Stimulated activated CD8-positive, alpha-beta memory T cell treated with anti-CD3 and anti-CD28 coated beads, Interleukin-4, amount 100 ng/mL, for 1 hour (primary cell): ENCODE data around the gene KAZALD1.

Source experiments
- DNase-seq, 2 donors: peaks; one replicate each; pipeline ENCODE4 v3.0.0-alpha.2; 2020; ENCODE audit warnings: low read depth in 2 of 2, low spot score in 1 of 2

KAZALD1 gene

GRCh38 chr10:101061624-101062231 is at the start of gene KAZALD1:
TSS of gene KAZALD1 (plus strand) at chr10:101061989. CDS start at chr10:101062593, 604 bp downstream.
- no peak for DNase-seq

GRCh38 chr10:101012525-101013364 is 49.0 kb upstream of the KAZALD1 start:
- DNase-seq: peak in 1 of 2 donors; percentile 61

- DNase-seq: no peak
Measured at GRCh38 chr10:101013365-101013825, 48.4 kb upstream of the KAZALD1 start.

- DNase-seq: peak; percentile 49 to 60
Measured at GRCh38 chr10:101014230-101014884, 47.4 kb upstream of the KAZALD1 start.

- no peak for DNase-seq
Measured at GRCh38 chr10:101014966-101015581, 46.7 kb upstream of the KAZALD1 start.

- no peak for DNase-seq
Measured at GRCh38 chr10:101015582-101015973, 46.2 kb upstream of the KAZALD1 start.

GRCh38 chr10:101016814-101017213 is 45.0 kb upstream of the KAZALD1 start:
- no peak for DNase-seq

GRCh38 chr10:101018118-101018599 is 43.6 kb upstream of the KAZALD1 start:
- DNase-seq: no peak

GRCh38 chr10:101018600-101019439 is 43.0 kb upstream of the KAZALD1 start:
- DNase-seq: no peak

- DNase-seq: no peak
Measured at GRCh38 chr10:101019440-101019703, 42.4 kb upstream of the KAZALD1 start.

- no peak for DNase-seq
Measured at GRCh38 chr10:101020427-101021075, 41.2 kb upstream of the KAZALD1 start.

- DNase-seq: no peak
Measured at GRCh38 chr10:101021239-101021638, 40.5 kb upstream of the KAZALD1 start.

GRCh38 chr10:101021692-101022251 is 40.0 kb upstream of the KAZALD1 start:
- DNase-seq: no peak

GRCh38 chr10:101022967-101023705 is 38.7 kb upstream of the KAZALD1 start:
- no peak for DNase-seq

- no peak for DNase-seq
Measured at GRCh38 chr10:101027106-101027720, 34.6 kb upstream of the KAZALD1 start.

- DNase-seq: no peak
Measured at GRCh38 chr10:101028446-101029337, 33.1 kb upstream of the KAZALD1 start.

GRCh38 chr10:101029520-101030295 is 32.1 kb upstream of the KAZALD1 start:
- DNase-seq: no peak
